ENCODE results near the gene SGCD.

DNA sequence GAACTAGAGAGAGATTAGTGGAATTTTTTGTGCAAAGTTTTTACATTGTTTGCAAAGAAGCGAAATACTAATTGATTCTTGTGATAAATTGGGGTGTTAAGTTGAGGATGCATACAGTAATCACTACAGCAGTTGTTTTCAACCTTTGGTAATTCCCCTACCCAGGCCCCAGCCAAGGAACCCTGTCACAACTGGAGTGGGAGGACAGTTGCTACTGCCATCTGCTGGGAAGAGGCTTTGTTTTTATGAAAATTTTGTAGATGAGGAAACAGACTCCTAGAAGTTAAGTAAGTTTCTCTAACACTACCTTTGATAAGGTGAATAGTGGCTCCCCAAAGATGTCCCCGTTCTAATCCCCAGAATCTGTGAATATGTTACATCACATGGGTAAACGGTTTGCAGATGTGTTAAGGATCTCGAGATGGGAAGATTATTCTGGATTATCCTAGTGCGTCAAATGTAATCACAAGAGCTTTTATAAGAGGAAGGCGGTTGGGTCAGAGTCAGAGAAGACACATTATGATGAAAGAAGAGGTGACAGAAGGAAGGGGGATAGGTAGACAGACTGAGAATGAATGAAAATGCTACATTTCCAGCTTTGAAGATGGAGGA is 489.1 kb downstream of the SGCD start:
- TF ChIP-seq POLR2AphosphoS5 (IDR thresholded peaks at IDR 0.05) = no peak
- TF ChIP-seq, protein P1, sequence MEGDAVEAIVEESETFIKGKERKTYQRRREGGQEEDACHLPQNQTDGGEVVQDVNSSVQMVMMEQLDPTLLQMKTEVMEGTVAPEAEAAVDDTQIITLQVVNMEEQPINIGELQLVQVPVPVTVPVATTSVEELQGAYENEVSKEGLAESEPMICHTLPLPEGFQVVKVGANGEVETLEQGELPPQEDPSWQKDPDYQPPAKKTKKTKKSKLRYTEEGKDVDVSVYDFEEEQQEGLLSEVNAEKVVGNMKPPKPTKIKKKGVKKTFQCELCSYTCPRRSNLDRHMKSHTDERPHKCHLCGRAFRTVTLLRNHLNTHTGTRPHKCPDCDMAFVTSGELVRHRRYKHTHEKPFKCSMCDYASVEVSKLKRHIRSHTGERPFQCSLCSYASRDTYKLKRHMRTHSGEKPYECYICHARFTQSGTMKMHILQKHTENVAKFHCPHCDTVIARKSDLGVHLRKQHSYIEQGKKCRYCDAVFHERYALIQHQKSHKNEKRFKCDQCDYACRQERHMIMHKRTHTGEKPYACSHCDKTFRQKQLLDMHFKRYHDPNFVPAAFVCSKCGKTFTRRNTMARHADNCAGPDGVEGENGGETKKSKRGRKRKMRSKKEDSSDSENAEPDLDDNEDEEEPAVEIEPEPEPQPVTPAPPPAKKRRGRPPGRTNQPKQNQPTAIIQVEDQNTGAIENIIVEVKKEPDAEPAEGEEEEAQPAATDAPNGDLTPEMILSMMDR (IDR thresholded peaks at IDR 0.05) = no peak
